ENCODE measurements around the gene POU2F1.
A peak's percentile ranks its signal among the peaks of the same experiment; 100 is the strongest.

POU2F1 gene

DNA sequence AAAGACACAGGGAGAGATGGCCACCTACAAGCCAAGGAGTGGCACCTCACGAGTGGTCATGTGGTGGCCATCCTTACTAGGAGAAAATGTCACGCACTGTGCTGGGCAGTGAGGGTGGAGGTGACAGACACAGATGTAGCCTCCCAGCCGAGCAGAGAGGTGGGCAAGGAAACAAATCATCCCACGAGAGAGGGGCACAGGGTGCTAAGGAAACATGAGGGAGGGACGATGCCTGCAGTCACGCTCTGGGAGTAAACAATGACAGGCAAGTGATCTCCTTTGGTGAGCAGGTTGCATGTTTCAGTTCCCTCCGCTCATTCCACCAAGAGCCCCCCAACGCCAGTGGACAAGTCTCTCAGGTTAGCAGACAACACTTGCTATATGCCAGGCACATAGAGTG is 231.8 kb downstream of the POU2F1 start:
- DNase-seq = no peak

DNA sequence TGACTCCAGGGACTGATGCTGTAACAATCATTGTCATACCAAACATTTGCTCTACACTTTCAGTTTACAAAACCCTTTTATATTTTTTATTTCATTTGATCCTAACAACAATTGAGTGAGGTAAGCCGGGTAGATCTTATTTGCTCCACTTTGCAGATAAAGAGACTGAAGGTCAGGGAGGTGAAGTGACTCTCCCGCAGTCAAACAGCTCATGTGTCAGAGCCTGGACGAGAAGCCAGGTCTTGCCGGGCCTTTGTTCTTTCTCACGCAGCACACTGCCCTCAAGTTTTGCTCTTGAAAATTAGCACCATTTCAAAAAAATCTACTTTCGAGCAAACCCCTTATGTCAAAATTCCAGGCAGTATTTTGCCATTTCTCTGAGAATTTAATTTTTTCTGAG is 232.4 kb downstream of the POU2F1 start:
- no peak for DNase-seq

DNA sequence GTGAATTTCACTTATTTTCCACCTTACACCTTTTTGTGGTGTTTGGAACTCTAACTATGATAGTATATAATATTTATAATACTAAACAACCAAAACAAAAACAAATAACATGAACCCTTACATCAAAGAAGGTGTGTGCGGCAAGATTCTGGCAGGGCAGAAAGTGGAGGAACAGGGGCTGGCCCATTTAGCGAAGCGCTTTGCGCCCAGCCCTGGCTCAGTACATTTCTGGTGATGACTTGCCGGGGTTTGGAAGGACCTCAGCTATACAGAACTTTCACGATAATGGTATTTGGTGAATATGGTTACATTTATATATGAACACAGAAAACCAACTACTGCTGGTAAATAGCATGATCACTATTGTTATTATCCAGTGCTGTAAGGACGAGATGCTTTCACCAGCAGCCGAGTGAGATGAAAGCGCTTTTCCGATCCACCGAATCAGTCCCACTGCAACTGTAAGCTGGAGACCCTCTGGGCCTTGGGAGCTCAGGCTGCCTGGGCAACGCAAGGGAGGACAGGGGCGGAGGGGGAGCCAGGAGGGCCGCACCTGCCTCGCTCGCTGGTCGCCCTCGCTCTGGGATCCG is 233.7 kb downstream of the POU2F1 start:
- DNase-seq = no peak

DNA sequence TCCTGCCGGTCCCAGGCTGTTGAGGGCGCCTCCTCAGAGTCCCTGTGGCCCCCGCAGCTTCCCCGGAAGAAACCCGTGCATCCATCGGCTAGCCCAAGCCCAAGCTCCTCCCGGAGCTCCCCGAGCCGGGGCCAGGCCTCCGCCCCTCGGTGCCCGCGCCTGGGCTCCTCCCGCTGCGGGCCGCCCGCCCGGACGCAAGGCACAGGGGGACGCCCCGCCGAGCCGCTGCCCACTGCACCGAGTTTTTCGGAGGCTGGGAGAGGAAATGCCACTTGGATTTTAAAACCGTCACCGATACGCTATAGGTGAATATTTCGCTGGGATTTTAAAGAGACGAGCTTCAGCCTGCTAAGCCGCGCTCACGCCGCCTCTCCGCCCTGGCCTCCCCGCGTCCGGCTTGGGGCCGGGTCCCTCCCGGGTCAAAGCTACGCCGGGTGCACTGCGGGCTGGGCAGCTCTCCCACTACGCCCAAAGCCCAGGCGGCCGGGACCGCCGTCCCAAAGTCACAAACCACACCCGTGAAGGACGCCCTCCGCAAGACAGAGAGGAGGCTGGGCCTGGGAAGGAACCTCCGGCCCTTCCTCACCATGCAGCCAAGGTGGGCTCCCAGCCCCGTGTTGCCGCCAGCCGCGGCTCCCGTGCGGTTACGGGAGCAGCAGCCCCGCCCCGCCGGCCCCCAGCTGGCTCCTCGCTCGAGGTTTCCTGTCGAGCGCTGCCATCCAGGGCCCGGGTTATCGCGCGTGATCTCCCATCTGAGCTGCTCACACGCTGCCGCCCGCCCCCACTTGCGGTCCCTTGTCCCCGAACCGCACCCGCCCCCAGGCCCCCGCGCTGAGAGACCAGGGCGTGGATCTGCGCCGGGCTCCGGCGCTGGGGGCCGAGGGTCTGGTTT is 234.5 kb downstream of the POU2F1 start:
- DNase-seq = peak; percentile 69 to 80

DNA sequence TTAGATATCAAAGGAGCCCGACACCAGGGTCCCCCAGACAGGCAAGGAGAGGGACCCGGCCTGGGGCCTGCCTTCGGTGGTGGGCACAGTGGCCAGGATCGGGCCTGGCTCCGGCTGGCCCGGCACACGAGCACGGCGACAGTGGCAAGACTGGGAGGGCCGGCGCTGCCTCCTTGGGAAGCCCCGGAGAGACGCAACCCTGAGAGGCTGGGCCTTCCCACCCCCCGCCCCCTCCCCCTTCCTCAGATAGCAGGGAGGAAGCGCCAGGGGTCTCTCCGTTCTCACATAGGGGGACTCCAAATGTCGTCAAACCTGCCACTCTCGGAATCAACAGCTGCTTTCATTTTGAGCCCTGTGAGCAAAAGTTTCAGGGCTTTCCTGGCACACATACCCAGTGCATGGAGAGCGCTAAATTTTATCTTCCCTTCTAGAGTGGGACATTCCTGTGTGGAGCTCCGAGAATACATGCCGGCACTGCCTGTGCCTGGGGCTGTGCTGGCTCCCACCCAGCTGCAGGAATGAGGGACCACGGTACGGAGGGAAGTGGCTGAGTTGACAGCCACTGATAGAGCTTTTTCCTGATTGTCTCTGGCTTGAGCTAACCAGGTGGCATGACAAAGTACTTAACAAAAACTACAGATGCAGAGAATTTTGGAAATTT is 235.2 kb downstream of the POU2F1 start:
- peak; percentile 33 to 34 for DNase-seq

DNA sequence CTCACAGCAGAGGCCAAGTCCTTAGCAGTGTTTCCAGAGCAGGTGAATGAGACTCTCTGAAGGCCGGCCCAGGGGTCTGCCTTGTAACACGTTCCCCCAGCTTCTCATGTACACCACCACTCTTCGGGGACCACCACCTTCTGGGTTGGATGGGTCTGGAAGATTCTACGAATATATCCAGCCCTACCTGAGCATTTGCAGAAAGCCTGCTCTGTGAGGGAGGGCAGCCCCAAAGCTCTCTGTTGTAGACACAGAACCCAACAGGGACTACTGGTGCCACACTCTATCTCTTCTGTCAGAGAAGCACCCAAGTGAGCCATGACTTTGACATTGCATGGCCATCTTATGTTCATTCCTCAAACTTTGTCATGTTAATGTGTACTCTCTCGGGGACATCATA is 235.8 kb downstream of the POU2F1 start:
- no peak for DNase-seq

DNA sequence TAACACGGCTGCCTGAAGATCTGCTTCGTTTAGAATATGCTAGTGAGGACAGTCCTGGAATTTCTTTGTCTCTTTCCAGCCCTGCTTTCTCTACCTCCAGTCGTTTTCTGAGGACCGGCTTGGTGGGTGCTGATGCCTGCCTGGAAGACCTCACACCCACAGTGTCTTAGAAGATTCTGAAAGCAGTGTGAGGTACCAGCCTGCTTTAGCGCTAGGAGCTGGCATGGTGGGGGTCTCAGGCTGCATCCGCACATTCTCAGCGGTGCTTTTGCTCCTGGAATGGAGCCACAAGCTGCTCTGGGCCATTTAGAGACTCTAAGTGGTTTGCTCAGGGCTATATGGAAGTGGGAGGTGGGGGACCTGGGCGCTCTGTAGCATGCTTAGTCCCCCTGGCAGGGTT is 236.2 kb downstream of the POU2F1 start:
- no peak for DNase-seq

DNA sequence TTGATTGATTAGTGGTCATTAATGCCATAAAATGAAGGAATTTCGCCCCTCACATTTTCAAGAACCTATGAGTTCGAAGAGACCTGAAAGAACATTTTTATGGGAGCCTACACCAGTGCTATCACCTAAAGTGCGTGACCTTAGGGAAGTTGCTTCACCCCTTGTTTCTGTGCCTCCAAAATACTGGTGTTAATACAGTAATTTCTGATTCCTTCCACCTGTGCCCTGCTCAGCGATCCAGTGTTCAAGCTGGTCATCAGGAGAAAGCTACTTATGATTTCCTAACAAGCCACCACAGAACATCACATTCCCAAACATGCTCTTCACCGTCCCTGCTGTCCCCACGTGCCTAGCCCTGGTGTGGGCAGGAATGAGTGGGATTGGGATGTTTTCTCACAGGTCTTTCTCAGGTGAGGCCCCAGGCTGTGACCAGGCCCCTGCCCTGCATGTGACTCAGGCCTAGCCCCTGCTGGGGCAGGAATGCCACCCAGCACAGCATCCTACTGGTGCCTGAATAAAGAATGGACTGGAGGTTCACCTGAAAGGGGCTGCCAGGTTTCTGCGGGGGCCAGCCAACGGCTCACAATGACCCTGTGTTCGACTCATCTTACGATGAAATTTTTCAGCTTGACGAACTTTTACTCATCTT is 237.4 kb downstream of the POU2F1 start:
- DNase-seq = no peak

DNA sequence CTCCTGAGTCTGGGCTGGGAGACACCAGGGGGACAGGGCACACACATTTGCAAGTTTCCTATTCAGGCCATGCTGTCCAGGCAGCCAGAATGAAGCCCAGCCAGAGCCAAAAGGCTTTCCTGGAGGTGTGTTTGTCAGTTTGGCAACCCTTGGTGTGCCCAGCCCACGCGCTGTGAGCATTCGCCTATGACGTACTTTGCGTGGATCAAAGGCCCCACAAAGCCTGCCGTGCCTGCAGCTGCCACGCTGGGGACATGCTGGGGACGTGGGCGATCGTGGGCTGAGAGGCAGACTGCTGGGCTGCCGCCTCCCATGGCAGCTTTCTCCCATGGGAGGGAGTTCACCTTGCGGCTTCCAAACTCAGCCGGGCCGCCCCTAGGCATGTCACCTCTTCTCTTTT is 240.2 kb downstream of the POU2F1 start:
- peak; percentile 58 to 89 for DNase-seq

DNA sequence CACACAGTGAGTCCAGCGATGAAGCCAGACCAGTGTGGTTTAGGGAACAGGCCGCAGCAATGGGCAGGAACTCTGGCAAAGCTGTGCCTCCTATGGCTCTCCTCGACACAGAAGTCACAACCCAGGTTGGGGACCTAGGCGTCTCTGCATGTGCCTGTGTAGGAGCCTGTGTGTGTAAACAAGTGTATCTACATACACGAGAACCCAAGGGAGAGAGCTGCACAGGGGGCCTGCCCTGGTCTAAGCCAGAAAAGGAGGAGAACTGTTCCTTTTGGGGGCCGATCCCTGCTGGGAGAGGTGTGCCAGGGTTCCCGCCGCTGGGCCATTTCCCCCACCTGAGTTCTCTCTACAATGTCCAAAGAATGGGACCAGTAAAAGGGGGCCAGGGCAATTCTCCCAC is 241.7 kb downstream of the POU2F1 start:
- DNase-seq = no peak

DNA sequence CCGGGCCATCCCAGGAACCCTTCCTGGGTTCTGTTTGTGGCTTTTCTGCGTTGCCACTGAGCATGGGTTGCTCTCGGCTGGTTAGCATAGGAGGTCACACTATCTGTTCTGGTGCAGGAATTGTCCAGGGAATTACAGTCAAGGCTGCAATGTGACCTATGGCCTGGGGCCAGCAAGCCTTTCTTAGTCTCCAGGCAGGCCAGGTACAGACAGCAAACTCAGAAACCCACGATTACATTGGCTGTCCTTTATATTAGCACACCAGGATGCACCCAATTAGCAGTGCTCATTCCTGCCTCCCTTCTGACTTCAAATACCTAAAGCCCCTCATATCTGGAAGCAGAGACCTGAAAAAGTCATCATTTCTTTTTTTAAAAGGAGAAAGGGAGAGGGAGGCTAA is 242.4 kb downstream of the POU2F1 start:
- no peak for DNase-seq

DNA sequence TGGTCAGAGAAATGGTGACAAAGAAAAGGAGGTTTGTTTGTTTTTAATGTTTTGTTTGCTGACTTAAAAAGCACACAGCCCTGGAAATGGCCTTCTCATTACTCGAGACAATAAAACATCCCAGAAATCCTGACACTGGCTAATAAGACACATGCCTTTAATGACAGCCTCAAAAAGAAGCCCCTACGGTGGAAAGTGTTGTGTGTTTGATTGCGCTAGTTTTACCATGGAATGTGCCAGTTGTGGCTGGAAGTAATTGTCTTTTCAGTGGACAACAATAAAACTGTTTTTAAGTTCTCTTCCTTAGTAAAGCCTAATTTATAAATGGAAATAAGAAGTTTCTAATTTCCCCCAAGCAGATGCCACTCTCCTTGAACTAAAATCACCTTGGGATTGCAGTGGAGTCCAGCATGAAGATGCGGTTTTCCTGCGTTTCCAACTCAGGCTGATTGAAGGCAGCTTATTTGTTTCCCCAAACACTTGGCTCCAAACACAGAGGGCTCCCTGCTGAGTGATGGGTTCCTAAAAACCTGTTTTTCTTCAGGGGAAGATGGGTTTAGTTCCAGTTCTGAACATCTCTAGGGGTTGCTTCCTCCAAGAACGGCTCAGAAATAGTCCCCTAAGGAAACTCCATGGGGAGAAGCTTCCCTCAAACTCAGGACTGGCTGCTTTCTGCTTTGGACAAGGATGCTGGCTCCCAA is 243.3 kb downstream of the POU2F1 start:
- DNase-seq = no peak

DNA sequence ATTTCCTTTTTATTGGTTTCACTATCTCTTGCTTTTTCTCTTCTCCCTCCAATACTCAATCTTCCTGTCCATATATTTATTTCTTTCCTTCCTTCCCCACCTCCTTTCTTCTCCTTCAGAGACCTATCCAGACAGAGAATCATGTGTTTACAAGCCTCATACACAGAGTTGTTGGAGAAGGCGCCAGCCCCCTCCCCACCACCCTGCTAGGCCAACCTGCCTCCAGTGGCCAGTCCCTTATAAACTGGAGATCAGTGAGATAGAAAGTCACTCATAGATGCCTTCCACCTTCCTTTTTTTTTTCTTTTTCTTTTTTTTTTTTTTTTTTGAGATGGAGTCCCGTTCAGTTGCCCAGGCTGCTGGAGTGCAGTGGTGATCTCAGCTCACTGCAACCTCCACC is 244.3 kb downstream of the POU2F1 start:
- no peak for DNase-seq

DNA sequence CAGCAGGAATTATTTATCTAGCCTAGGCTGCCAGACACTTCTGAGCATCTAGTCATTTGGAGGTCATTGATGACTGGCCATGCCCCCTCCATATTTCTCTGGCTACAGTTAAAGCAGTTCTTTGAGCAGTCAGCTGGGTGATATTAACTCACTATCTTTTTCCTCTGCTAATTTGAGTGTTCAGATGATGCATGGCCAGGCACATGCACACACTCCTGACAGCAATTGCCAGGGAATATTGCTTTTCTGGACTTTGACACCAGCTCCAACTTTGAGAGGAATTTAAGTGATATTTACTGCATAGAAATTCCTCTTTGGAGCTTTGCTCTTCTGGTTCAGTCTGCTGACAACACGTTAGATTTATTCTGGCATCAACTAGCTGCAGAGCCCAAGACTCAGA is 245.1 kb downstream of the POU2F1 start:
- DNase-seq = no peak

DNA sequence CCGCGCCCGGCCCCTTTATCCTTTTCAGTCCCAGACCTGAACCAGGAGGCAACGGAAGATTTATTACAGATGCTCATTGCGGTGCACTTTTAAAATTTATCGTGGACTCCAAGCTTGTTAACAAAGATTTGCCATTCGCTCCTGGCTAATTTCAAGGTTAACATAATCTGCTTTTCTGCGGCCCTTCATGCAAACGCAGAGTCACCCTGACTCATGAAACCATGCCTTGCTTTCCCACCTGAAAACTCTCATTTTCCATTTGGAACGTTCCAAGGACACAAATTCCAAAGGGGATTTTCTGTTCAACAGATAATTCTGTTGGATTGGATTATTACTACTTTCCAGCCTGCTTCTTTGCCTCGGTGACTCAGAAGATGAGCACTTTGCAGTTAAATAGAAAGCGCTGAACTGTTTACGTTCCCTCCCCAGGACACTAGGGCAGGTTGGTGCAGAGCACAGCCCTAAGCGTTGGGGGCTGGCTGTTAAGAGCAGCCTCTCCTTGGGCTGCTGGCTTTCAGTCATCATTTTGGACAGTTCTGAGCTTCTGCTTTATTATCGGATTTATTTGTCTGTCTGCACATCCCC is 246.5 kb downstream of the POU2F1 start:
- no peak for DNase-seq

DNA sequence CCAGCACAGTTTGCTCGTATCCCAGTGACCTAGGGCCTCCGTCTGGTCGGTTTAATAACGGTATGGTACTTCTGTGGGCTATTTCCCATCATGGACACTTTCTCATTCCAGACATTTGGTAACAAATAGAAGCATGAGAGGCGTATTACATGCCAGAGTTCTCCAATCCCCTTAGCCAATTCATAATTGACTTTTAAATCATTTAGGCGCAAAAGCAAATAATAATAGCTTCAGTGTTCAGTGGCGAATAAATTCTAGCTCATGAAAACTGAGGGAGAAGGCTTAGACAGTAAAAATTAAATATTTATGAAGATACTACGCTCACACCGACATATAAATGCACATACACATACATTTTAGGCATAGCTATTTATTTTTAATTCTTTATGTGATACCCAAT is 247.1 kb downstream of the POU2F1 start:
- DNase-seq = no peak

DNA sequence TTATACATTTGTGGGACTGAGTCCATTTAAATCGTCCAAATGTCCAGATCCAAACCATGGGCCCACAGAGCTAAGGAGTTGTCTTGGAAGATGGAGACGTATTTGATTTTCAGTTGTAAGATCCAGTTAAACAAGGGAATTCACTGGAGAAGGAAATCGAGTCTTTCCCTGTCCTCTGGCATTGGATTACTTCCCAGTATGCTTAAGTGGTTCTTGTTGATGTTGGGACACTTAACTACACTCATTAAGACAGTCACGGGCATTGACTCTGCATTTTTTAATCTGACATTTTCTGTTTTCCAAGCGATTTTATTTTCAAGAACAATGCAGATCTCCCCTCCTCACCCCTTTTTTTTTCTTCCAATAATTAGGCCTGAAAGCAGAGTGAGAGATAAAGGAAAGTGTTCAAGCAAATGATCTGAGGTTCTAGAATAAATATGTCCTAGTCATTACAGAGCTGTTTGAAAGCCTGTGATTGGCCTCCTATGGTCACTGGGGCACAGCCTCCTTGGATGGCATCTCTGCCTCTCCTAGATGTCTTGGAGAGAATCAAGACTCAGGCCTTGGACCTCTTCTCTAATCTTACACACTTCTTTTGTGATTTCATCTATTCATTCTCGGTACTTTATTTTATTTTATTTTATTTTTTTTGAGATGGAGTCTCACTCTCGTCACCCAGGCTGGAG is 248.7 kb downstream of the POU2F1 start:
- DNase-seq = no peak

DNA sequence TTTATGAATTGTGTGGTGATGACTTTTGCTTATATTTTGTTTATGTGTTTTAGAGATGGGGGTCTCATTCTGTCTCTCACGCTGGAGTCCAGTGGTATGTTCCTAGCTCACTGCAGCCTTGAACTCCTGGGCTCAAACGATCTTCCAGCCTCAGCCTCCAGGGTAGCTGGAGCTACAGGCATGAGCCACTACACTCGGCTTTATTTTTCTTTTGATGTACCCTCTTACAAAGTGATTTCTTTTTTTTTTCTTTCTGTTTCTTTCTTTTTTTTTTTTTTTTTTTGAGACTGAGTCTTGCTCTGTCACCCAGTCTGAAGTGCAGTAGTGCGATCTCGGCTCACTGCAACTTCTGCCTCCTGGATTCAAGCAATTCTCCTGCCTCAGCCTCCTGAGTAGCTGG is 250.9 kb downstream of the POU2F1 start:
- DNase-seq = no peak

DNA sequence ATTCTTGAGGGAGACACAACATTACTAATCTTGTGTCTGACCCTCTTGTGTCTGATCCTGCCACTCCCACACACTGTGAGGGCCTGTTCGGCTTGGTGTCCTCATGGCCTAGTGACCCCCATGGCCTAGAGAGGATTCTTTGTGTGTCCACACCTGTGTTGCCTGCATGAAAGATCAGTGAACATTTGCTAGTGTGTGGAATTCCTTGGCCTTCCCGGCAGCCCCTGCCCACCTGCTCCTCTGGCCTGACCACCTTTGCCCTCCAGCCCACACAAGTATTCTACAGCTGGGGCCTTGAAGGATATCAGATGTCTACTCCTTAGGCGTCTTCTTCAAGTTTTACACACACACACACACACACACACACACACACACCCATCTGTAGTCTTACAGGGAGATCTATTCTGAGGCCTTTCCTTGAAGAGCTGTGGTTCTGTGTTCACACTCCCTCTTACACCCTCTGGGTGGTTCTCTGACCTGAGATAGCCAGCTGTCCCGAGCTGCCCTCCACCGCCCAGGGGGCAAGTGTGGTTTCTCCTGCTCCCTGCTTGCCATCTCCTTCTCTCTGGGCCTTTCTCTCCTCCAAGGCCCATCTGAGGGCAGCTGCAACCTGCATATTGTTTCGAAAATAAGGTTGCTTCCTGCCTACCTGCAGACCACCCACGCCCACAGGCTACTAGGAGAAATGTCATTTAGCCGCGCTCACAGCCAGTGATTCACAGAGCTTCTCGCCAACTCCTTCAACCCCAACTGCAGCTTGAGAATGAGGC is 252.3 kb downstream of the POU2F1 start:
- DNase-seq = peak; percentile 42 to 73

DNA sequence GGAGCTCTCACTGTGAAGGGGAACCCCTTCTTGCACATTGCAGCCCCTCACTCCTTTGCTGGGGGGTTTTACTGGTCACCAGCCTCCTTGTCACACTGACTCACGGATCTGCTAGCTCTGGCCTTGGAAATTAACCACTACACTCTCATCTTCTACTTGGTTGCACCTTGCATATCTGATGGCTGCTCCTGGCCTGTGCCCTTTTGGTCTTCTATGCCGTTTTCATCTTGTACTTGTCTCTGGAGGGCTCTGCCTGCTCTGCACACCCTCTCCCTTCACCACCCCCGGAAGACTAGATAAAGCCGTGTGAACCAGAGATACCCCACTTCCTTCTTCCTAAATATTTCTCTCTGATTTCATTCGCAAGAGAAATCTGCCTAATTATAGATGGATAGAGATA is 253.1 kb downstream of the POU2F1 start:
- DNase-seq = no peak

DNA sequence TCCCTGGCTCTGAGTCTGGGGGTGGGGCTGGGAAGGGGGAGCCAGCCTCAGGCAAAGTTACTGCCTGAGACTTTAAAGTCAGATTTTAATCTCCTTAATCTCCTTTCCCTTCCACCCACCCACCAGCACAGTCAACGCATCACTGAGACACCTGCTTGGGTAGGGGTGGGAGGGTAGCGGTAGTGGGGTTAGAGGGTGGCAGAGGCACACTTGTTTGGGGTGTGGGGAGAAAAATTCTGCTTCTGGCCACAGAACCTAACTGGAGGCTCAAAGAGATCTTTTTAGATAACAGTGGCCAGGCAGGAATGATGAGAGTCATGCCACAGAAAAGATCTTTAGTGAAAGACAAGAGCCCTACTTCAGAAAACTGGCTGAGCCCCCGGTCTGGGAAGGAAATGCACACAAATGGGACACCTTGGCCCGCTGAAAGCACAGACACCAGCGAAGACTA is 253.5 kb downstream of the POU2F1 start:
- peak; percentile 42 to 77 for DNase-seq
